Measurements from ENCODE around the gene PXMP2.

DNA sequence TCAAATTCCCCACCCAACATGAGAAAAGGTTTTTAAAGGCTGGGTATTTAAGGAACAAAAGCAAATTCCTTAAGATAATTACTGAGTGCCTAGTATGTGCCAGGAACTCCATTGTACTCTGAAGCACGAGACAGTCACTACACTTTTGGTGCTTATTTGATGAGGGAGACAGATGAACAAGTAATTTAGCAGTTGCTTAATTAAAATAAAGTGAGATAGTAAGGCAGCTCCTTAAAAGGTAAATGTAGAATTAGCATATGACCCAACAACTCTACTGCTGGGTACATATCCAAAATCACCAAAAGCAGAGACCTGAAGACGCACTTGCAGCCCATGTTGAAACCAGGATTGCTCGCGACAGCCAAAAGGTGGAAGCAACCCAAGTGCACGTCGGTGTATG is 21.6 kb upstream of the PXMP2 start:
- TF ChIP-seq, protein P1, sequence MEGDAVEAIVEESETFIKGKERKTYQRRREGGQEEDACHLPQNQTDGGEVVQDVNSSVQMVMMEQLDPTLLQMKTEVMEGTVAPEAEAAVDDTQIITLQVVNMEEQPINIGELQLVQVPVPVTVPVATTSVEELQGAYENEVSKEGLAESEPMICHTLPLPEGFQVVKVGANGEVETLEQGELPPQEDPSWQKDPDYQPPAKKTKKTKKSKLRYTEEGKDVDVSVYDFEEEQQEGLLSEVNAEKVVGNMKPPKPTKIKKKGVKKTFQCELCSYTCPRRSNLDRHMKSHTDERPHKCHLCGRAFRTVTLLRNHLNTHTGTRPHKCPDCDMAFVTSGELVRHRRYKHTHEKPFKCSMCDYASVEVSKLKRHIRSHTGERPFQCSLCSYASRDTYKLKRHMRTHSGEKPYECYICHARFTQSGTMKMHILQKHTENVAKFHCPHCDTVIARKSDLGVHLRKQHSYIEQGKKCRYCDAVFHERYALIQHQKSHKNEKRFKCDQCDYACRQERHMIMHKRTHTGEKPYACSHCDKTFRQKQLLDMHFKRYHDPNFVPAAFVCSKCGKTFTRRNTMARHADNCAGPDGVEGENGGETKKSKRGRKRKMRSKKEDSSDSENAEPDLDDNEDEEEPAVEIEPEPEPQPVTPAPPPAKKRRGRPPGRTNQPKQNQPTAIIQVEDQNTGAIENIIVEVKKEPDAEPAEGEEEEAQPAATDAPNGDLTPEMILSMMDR (IDR thresholded peaks at IDR 0.05): no peak
- TF ChIP-seq POLR2A (IDR thresholded peaks at IDR 0.05): no peak

Data from heart left ventricle (tissue), 13 donors.